BE2C (cell line): Measurements from ENCODE around the gene CAMKMT.

Source experiments
- DNase-seq: peaks from one replicate; pipeline ENCODE4 v3.0.0-alpha.2; 2020
- H3K27me3 ChIP-seq: fragments of 250-450 bp; sonication (Bioruptor Pico); 2 replicates; pipeline ENCODE4 v1.5.1; 2020; ENCODE audit warnings: mild to moderate bottlenecking
- H3K36me3 ChIP-seq: fragments of 250-450 bp; sonication (Bioruptor Pico); 2 replicates; pipeline ENCODE4 v1.5.1; 2020; ENCODE audit warnings: mild to moderate bottlenecking
- H3K4me1 ChIP-seq: fragments of 250-450 bp; sonication (Bioruptor Pico); 2 replicates; pipeline ENCODE4 v1.5.1; 2020
- H3K4me3 ChIP-seq: 2 replicates; pipeline ENCODE4 v1.5.1; 2011; ENCODE audit warnings: low read depth, low read length
- H3K9me3 ChIP-seq: fragments of 250-450 bp; sonication (Bioruptor Pico); 2 replicates; pipeline ENCODE4 v1.5.1; 2020
- TF ChIP-seq, protein P1 (sequence below): IDR thresholded peaks from 2 replicates; pipeline ENCODE4 v1.5.1; 2012; ENCODE audit warnings: mild to moderate bottlenecking, low read depth, low read length

CAMKMT gene

DNA sequence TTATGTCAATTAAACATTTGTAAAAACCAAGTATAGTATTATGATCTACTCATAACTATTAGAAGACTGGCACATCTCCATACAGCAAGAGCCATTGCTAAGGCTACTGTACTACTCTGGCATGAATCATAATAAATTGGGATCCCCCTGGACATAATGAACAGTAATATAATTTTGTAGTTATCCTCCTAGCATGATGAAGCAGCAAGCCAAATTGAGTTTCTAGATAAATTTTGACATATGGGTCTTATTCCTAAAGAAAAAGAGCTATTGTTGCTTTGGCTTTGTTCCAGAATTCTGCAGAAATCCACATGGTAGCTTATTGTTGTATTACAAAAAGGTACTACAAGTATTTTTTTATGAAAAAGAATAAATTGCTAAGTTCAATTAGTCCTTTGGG, 204.3 kb downstream of the CAMKMT start:
- TF ChIP-seq, protein P1, sequence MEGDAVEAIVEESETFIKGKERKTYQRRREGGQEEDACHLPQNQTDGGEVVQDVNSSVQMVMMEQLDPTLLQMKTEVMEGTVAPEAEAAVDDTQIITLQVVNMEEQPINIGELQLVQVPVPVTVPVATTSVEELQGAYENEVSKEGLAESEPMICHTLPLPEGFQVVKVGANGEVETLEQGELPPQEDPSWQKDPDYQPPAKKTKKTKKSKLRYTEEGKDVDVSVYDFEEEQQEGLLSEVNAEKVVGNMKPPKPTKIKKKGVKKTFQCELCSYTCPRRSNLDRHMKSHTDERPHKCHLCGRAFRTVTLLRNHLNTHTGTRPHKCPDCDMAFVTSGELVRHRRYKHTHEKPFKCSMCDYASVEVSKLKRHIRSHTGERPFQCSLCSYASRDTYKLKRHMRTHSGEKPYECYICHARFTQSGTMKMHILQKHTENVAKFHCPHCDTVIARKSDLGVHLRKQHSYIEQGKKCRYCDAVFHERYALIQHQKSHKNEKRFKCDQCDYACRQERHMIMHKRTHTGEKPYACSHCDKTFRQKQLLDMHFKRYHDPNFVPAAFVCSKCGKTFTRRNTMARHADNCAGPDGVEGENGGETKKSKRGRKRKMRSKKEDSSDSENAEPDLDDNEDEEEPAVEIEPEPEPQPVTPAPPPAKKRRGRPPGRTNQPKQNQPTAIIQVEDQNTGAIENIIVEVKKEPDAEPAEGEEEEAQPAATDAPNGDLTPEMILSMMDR, result no peak
- Histone ChIP-seq H3K4me1 (peaks cover 40% of the 10 kb centered on the region), H3K9me3 (no peaks in the 10 kb centered on the region), H3K36me3 (no peaks in the 10 kb centered on the region; the same call in 1 of the 2 replicates), H3K4me3 (no peak overlapping the region), H3K27me3 (no peaks in the 10 kb centered on the region)
- DNase-seq, result peak; percentile 19

DNA sequence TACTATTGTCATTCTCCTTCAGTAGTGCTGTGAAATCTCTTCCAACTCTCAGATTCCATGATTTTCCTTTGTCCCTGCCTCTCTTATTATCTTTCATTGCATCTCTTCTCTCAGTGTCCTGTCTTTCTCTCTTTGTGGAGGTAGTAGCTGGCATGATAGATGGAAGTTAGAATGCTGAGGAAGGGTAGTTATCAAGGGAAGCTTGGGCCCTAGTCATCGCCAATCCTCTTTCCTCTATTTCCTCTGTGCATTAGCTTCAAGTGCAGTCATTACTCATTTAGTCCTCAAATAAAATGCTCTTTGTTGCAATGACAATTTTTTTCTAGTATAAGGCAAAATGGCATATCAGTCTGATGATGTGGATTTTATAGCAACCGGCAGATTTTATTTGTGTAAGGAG, 207.7 kb downstream of the CAMKMT start:
- TF ChIP-seq, protein P1, result no peak
- Histone ChIP-seq H3K36me3 (no peaks in the 10 kb centered on the region), H3K4me1 (peaks cover 47% of the 10 kb centered on the region), H3K9me3 (no peaks in the 10 kb centered on the region), H3K4me3 (no peak overlapping the region), H3K27me3 (no peaks in the 10 kb centered on the region)
- DNase-seq, result no peak

DNA sequence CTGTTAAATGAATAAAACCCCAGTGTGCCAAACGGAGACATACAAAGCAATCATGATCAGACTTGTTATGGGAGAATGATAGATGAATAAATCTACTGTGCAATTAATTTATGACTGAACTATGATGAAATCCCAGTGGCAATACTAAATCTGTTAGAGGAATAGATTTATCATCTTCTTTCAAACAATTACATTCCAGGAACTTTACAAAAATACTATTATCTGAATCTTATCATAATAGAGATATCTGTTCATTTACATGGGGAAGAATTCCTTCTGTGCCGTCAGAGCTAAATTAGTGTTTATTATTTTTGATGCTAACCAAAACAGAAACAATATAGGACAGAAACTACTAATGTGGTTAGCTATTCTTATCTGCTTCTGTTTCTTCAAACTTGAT, 208.5 kb downstream of the CAMKMT start:
- Histone ChIP-seq H3K4me1 (peaks cover 42% of the 10 kb centered on the region), H3K36me3 (no peaks in the 10 kb centered on the region), H3K4me3 (no peak overlapping the region), H3K9me3 (no peaks in the 10 kb centered on the region), H3K27me3 (no peaks in the 10 kb centered on the region)
- TF ChIP-seq, protein P1, result no peak
- no peak for DNase-seq

DNA sequence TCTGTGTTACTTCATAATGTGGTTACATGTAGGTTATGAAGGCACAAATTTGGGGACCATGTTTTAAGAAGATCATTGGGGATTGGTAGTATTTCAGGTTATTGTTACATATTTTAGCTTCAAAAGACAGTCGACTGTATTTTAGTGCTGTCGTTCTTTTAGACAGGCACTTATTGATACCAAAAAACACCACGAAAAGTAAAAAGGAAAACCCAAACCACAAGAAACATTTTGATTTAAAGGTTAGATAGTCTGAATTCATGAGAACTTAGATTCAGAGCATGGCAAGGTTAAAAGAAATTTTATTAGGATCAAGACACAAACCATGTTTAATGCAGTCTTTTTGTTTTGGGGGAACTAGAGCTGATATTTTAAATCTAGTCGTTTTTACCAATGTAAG, 209.0 kb downstream of the CAMKMT start:
- Histone ChIP-seq H3K36me3 (no peaks in the 10 kb centered on the region), H3K4me1 (peaks cover 37% of the 10 kb centered on the region), H3K27me3 (no peaks in the 10 kb centered on the region), H3K9me3 (no peaks in the 10 kb centered on the region), H3K4me3 (no peak overlapping the region)
- no peak for DNase-seq
- TF ChIP-seq, protein P1, result no peak

DNA sequence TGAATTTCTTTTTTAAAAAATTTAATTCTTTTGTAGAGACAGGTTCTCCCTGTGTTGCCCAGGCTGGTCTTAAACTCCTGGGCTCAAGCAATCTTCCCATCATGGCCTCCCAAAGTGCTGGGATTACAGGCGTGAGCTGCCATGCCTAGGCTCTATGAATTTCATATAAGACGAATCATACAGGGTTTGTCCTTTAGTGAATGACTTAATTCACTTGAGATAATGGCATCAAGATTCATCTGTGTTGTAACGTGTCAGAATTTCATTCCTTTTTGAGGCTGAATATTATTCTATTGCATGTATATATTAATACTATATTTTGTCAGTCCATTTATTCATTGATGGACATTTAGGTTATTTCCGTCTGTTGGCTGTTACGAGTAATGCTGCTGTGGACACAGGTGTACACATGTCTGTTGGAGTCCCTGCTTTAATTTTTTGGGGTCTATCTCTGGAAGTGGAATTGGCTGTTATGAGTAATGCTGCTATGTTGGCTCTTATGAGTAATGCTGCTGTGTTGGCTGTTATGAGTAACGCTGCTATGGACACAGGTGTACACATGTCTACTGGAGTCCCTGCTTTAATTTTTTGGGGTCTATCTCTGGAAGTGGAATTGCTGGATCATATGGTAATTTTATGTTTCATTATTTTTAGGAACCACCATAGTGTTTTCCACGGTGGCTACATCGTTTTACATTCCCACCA, 210.6 kb downstream of the CAMKMT start:
- Histone ChIP-seq H3K9me3 (no peaks in the 10 kb centered on the region), H3K4me1 (peaks cover 28% of the 10 kb centered on the region), H3K4me3 (no peak overlapping the region), H3K27me3 (no peaks in the 10 kb centered on the region), H3K36me3 (no peaks in the 10 kb centered on the region)
- TF ChIP-seq, protein P1, result no peak
- no peak for DNase-seq

DNA sequence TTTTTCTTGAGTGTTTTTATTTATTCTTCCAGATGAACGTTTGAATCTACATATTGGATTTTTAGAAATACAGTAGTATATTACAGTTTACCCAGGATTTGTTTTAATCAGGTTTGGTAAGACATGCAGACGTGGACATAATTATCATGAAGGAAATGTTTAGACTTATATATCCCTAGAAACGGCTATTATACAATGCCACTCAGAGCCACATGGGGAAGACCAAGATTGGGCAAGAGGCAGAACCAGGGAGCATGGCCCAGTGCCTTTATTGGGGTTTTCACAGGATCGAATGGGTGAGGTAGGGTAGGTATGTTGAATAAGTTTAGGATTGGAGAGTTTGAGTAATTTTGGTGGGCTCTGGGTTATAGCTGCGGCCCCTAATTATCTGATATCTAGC, 212.2 kb downstream of the CAMKMT start:
- Histone ChIP-seq H3K4me3 (no peak overlapping the region), H3K9me3 (no peaks in the 10 kb centered on the region), H3K4me1 (peaks cover 25% of the 10 kb centered on the region), H3K36me3 (no peaks in the 10 kb centered on the region), H3K27me3 (no peaks in the 10 kb centered on the region)
- DNase-seq, result no peak
- TF ChIP-seq, protein P1, result no peak
